ENCODE results near the gene ENDOV.

DNA sequence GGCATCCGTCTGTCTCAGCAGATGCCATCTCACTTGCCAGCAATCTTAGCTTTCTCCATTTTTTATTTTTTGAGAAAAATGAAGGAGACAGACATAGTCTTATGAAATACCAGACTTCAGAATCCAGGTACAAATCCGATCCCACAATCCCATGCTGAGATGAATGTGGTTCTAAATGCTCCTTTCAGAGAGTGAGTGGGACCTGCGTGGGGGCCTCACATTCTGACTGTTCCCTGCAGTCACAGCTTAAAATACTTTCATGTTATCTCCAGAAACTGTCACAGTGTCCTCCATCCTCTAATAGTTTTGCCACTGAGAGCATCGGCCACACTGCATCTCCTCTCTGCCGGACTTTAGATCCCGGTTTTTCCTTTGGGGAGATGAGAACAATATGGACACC is 34.9 kb upstream of the ENDOV start:
- no peak for TF ChIP-seq POLR2A (IDR thresholded peaks at IDR 0.05)
- no peak for TF ChIP-seq CTCF (IDR thresholded peaks at IDR 0.05)
- no peak for TF ChIP-seq EP300 (IDR thresholded peaks at IDR 0.05)

Measured in ovary (tissue), 3 donors.